Hematopoietic multipotent progenitor cell treated with erythropoietin and hydrocortisone succinate and interleukin-3 and kit ligand, for 17 days (in vitro differentiated cells): ENCODE results near the gene TEX19.

Source experiments
- DNase-seq: peaks from one replicate; pipeline ENCODE4 v3.0.0-alpha.2; 2015; ENCODE audit warnings: low spot score

TEX19 gene

GRCh38 chr17:82321947-82322466 is 37.0 kb upstream of the TEX19 start:
- no peak for DNase-seq

GRCh38 chr17:82322526-82323453 is 36.3 kb upstream of the TEX19 start:
- no peak for DNase-seq

GRCh38 chr17:82323514-82324234 is 35.4 kb upstream of the TEX19 start:
- no peak for DNase-seq

GRCh38 chr17:82324566-82325285 is 34.3 kb upstream of the TEX19 start:
- DNase-seq = no peak

GRCh38 chr17:82325286-82326180 is 33.5 kb upstream of the TEX19 start:
- no peak for DNase-seq

- no peak for DNase-seq
Observed at GRCh38 chr17:82327289-82327688, 31.8 kb upstream of the TEX19 start.

- DNase-seq = no peak
Observed at GRCh38 chr17:82327757-82328140, 31.3 kb upstream of the TEX19 start.

- no peak for DNase-seq
Observed at GRCh38 chr17:82328141-82328993, 30.7 kb upstream of the TEX19 start.

- DNase-seq = no peak
Observed at GRCh38 chr17:82328994-82329507, 30.0 kb upstream of the TEX19 start.

- no peak for DNase-seq
Observed at GRCh38 chr17:82329683-82330321, 29.2 kb upstream of the TEX19 start.

GRCh38 chr17:82330322-82331239 is 28.5 kb upstream of the TEX19 start:
- DNase-seq = no peak

- DNase-seq = no peak
Observed at GRCh38 chr17:82331345-82331939, 27.6 kb upstream of the TEX19 start.

GRCh38 chr17:82332669-82333278 is 26.3 kb upstream of the TEX19 start:
- no peak for DNase-seq

GRCh38 chr17:82333279-82334171 is 25.5 kb upstream of the TEX19 start, which contains the start of gene SECTM1:
SECTM1 (minus strand) TSS chr17:82333766; CDS start chr17:82327240, 6,526 bp downstream.
- DNase-seq = no peak

- DNase-seq = no peak
Observed at GRCh38 chr17:82334204-82334621, 24.8 kb upstream of the TEX19 start.

GRCh38 chr17:82334622-82335394 is 24.2 kb upstream of the TEX19 start:
- DNase-seq = peak; percentile 31
